MM.1S (cell line): ENCODE measurements around the gene RAB33A.

ENCODE experiments used
- DNase-seq: peaks from one replicate; pipeline ENCODE4 v3.0.0-alpha.2; 2015
- H2AFZ ChIP-seq: fragments of 300-600 bp; sonication (generic); 2 replicates; pipeline ENCODE4 v1.6.0; 2016; ENCODE audit warnings: antibody characterized with exemption, low read length
- H3F3A ChIP-seq: fragments of 300-600 bp; sonication (generic); 2 replicates; pipeline ENCODE4 v1.6.1; 2016; ENCODE audit warnings: mild to moderate bottlenecking, antibody characterized with exemption, low read length, moderate library complexity, mixed read lengths; ENCODE audit not compliant: insufficient read depth
- H3K27ac ChIP-seq: fragments of 300-600 bp; sonication (generic); 2 replicates; pipeline ENCODE4 v1.5.1; 2016; ENCODE audit warnings: mild to moderate bottlenecking, low read length
- H3K27me3 ChIP-seq: fragments of 300-600 bp; sonication (generic); replicated peaks from 2 replicates; pipeline ENCODE4 v1.6.0; 2016; ENCODE audit warnings: low read length; ENCODE audit not compliant: insufficient read depth
- H3K36me3 ChIP-seq: fragments of 300-600 bp; sonication (generic); replicated peaks from 2 replicates; pipeline ENCODE4 v1.6.1; 2016; ENCODE audit warnings: mild to moderate bottlenecking, low read length, mixed read lengths; ENCODE audit not compliant: insufficient read depth
- H3K4me1 ChIP-seq: fragments of 300-600 bp; sonication (generic); 2 replicates; pipeline ENCODE4 v1.6.1; 2016; ENCODE audit warnings: low read length, mixed read lengths
- H3K4me2 ChIP-seq: fragments of 300-600 bp; sonication (generic); 2 replicates; pipeline ENCODE4 v1.6.0; 2016; ENCODE audit warnings: low read depth, low read length
- H3K4me3 ChIP-seq: fragments of 300-600 bp; sonication (generic); 2 replicates; pipeline ENCODE4 v1.5.1; 2016; ENCODE audit warnings: low read length, mixed read lengths
- H3K79me2 ChIP-seq: fragments of 300-600 bp; sonication (generic); 2 replicates; pipeline ENCODE4 v1.6.1; 2016; ENCODE audit warnings: mixed run types, low read length, mixed read lengths
- H3K9ac ChIP-seq: fragments of 300-600 bp; sonication (generic); 2 replicates; pipeline ENCODE4 v1.6.1; 2016; ENCODE audit warnings: low read length, mixed read lengths
- H3K9me2 ChIP-seq: fragments of 300-600 bp; sonication (generic); replicated peaks from 2 replicates; pipeline ENCODE4 v1.6.1; 2016; ENCODE audit warnings: mild to moderate bottlenecking, low read length, mixed read lengths; ENCODE audit not compliant: insufficient read depth
- H3K9me3 ChIP-seq: fragments of 300-600 bp; sonication (generic); replicated peaks from 2 replicates; pipeline ENCODE4 v1.6.1; 2016; ENCODE audit warnings: mild to moderate bottlenecking, low read length, mixed read lengths; ENCODE audit not compliant: insufficient read depth
- H4K20me1 ChIP-seq: fragments of 300-600 bp; sonication (generic); 2 replicates; pipeline ENCODE4 v1.6.1; 2016; ENCODE audit warnings: mild to moderate bottlenecking, low read length, moderate library complexity, mixed read lengths; ENCODE audit not compliant: insufficient read depth
- CTCF ChIP-seq: fragments of 300-600 bp; sonication (generic); IDR thresholded peaks from 2 replicates; pipeline ENCODE4 v1.5.1; 2016; ENCODE audit warnings: antibody characterized with exemption, low read length, mixed read lengths
- EZH2 ChIP-seq: fragments of 300-600 bp; sonication (generic); optimal IDR thresholded peaks from 2 replicates; pipeline ENCODE3; 2017; ENCODE audit warnings: low read depth, mild to moderate bottlenecking, antibody characterized with exemption, low read length, mixed read lengths
- EZH2phosphoT487 ChIP-seq: fragments of 300-600 bp; sonication (generic); IDR thresholded peaks from 2 replicates; pipeline ENCODE4 v1.6.1; 2018; ENCODE audit warnings: antibody characterized with exemption, low read length

The RAB33A gene

GRCh38 chrX:130130990-130131389 is 40.8 kb upstream of the RAB33A start:
- DNase-seq, result no peak
- Histone ChIP-seq H4K20me1 (no peaks in the 10 kb centered on the region), H3K79me2 (no peaks in the 10 kb centered on the region), H3F3A (no peaks in the 10 kb centered on the region), H3K9ac (no peak overlapping the region), H3K9me3 (no peaks in the 10 kb centered on the region), H3K4me1 (no peaks in the 10 kb centered on the region), H3K9me2 (no peaks in the 10 kb centered on the region), H3K4me2 (no peak overlapping the region), H3K4me3 (no peak overlapping the region), H3K36me3 (no peaks in the 10 kb centered on the region), H3K27me3 (no peaks in the 10 kb centered on the region), H2AFZ (no peak overlapping the region), H3K27ac (no peak overlapping the region)
- TF ChIP-seq EZH2phosphoT487 (no peak), CTCF (no peak), EZH2 (no peak)

- no peak for TF ChIP-seq CTCF
- Histone ChIP-seq H3K27me3 (no peaks in the 10 kb centered on the region), H3K79me2 (no peaks in the 10 kb centered on the region), H3K9me2 (no peaks in the 10 kb centered on the region), H3K27ac (no peak overlapping the region), H3K9me3 (no peaks in the 10 kb centered on the region), H3K4me1 (no peaks in the 10 kb centered on the region), H3K4me2 (no peak overlapping the region), H3F3A (no peaks in the 10 kb centered on the region), H3K4me3 (no peak overlapping the region), H4K20me1 (no peaks in the 10 kb centered on the region), H3K36me3 (no peaks in the 10 kb centered on the region), H2AFZ (no peak overlapping the region), H3K9ac (no peak overlapping the region)
- no peak for DNase-seq
Measured at GRCh38 chrX:130136496-130136895, 35.3 kb upstream of the RAB33A start.

GRCh38 chrX:130136961-130137360 is 34.8 kb upstream of the RAB33A start:
- Histone ChIP-seq H3K9me3 (no peaks in the 10 kb centered on the region), H4K20me1 (no peaks in the 10 kb centered on the region), H3K36me3 (no peaks in the 10 kb centered on the region), H3F3A (no peaks in the 10 kb centered on the region), H3K4me2 (no peak overlapping the region), H3K4me1 (no peaks in the 10 kb centered on the region), H3K27me3 (no peaks in the 10 kb centered on the region), H3K27ac (no peak overlapping the region), H2AFZ (no peak overlapping the region), H3K4me3 (no peak overlapping the region), H3K9me2 (no peaks in the 10 kb centered on the region), H3K79me2 (no peaks in the 10 kb centered on the region), H3K9ac (no peak overlapping the region)
- DNase-seq, result no peak
- TF ChIP-seq CTCF (no peak), EZH2 (no peak), EZH2phosphoT487 (no peak)
